Cardiac atrium fibroblast (primary cell): ENCODE results near the gene TTBK2. TPM values are rescaled to one million over a fixed set of nuclear protein-coding genes. Genes with fewer than 3 reads are reported as not detected.

Source experiments
- total RNA-seq: library from RNA; depleted of rRNA; stranded (reverse); fragments of >200 nt; gene quantifications from 2 replicates; pipeline ENCODE4 v1.2.3, GENCODE V29; 2015

The TTBK2 gene
- 4.5 and 5.8 TPM in 2 replicates for total RNA-seq

DNA sequence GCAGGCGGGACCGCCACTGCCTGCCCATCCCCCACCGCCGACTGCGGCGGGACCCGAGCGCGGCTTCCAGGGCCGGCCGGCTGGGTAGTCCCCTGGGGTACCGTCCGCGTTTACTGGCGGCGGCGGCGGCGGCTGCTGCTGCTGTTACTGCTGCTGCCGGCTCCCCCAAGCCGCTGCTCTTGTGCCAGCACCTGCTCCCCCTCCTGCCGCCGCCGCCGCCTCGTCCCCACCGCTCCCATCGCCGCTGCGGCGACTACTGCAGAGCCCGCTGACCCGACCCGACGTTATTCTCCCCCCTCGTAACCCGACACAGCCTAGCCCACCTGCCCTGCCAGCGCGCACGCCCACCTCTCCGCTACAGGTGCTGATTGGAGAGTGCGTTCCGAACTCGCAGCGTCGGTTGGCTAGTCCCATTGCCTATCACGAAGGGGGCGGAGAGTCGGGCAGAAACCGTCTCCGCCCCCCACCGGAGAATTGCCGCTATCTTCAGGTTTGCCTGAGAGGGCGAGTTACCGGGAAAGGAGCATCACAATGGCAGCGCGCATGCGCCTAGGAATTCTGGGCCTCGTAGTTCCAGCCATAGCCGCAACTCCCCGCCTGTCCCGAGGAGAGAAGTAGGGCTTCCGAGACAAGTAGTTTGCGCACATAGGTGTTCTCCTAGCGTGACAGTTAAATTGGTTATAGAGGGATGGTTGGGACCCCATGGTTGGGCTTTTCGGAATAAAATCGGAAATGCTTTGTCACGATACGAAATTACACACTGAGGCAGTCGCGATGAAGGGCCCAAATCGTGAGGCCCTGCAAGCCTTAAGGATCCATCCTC, at the start of gene TTBK2:
TSS of gene TTBK2 (minus strand) at position 260 of the 823 bp plus-strand sequence. CDS start 42,161 bp downstream, outside the sequence.

DNA sequence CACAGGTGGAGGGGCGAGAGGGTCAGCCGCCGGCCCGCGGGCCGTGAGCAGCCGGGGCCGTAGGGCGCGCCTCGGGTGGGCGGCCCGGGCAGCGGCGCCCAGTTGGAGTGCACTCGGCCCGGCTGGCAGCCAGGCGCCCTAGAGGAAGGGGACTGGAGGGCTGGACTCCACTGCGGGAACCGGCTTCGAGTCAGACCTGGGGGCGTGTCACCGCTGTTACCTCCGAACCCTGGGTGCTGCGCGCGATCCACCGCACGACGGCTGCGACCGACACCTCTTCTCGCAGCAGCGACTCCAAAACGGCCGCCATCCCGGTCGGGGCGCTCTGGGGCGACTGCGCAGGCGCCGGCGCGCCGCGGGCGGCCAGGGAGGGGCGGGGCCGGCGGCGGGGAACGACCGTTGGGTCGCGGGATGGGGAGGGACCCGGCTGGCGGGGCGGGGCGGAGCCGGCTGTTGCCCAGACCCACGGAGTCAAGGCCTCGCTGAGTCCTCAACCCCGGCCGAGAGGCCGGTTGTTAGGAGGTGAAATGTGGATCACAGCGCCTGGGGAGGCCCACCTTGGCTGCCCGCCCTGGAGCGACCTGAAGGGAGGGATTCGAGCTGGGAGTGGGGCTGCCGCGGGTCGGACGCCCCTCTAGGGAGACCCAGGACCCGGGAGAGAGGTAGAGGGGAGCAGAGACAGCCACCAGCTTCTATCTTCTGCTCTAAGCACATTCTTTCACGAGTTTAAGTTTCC, 183.6 kb downstream of the TTBK2 start, which contains the start of gene CDAN1:
TSS of gene CDAN1 (minus strand) at position 336 of the 736 bp plus-strand sequence. CDS start at position 310, 26 bp downstream.

Other genes with a start within 250 kb of the TTBK2 start
- gene CDAN1, start 183.7 kb downstream of the TTBK2 start, total RNA-seq, result 7.8 and 8.1 TPM in 2 replicates
- gene UBR1, start 185.3 kb upstream of the TTBK2 start, total RNA-seq, result 13.5 and 14.7 TPM in 2 replicates
- 7.5 and 14.1 TPM in 2 replicates for gene TMEM62, start 212.8 kb upstream of the TTBK2 start, total RNA-seq